GM12878 (cell line): Measurements from ENCODE around the gene CAPN7. TPM values are rescaled to one million over a fixed set of nuclear protein-coding genes. Genes with fewer than 3 reads are reported as not detected.
A peak's percentile ranks its signal among the peaks of the same experiment; 100 is the strongest.

ENCODE experiments used
- ATAC-seq: fragments of 200-7000 bp; cut with Tn5 transposase; 3 replicates; pipeline ENCODE4 v1.9.1; 2020; ENCODE audit warnings: mild to moderate bottlenecking, moderate library complexity
- BruUV-seq: library from RNA; stranded (reverse); fragments of 400-500 nt; replicated peaks from 2 replicates; lab custom pipeline; 2021; lab: Mats Ljungman, UMichigan
- CTCF ChIA-PET: fragments of 300-600 bp; sonication (Branson Sonifier 250); formaldehyde crosslinking; extraction: SDS; loops from one replicate; lab custom pipeline; 2021; ENCODE audit warnings: inconsistent platforms; lab: Yijun Ruan, JAX
- POLR2A ChIA-PET: fragments of 350-600 bp; formaldehyde crosslinking; extraction: SDS; loops from one replicate; lab custom pipeline; 2021; ENCODE audit warnings: inconsistent platforms; lab: Charles Lee
- RAD21 ChIA-PET: fragments of 300-600 bp; sonication (Branson Sonifier 250); formaldehyde crosslinking; loops from one replicate; lab custom pipeline; 2023; ENCODE audit warnings: antibody characterized with exemption; ENCODE audit not compliant: unreplicated experiment; lab: Charles Lee
- SMC1A ChIA-PET: fragments of 300-600 bp; sonication (Branson Sonifier 250); formaldehyde crosslinking; loops from one replicate; lab custom pipeline; 2023; ENCODE audit not compliant: unreplicated experiment, uncharacterized antibody; lab: Charles Lee
- DNase-seq: peaks from one replicate; pipeline ENCODE4 v3.0.0-alpha.2; 2011; ENCODE audit warnings: low read depth, low spot score
- FAIRE-seq: peaks from 3 replicates; lab custom pipeline; 2011; peaks lifted over from hg19 to GRCh38; lab: Jason Lieb, UNC
- H2AFZ ChIP-seq: 2 replicates; pipeline ENCODE4 v1.6.0; 2011; ENCODE audit warnings: low read depth, low read length, control low read depth; ENCODE audit not compliant: control insufficient read depth
- H3K27ac ChIP-seq: 2 replicates; pipeline ENCODE4 v1.5.1; 2011; ENCODE audit warnings: control low read depth; ENCODE audit not compliant: control insufficient read depth, insufficient read depth
- H3K27me3 ChIP-seq, 2 experiments: replicated peaks in 1 of 2; 2 replicates each; pipeline versions ENCODE4 v1.6.0 to v1.6.1; 2011; ENCODE audit warnings: low read length in 1 of 2; ENCODE audit not compliant: control insufficient read depth in 2 of 2, insufficient read depth in 2 of 2
- H3K36me3 ChIP-seq, 2 experiments: 2 replicates each; pipeline ENCODE4 v1.5.1; 2011; ENCODE audit warnings: low read length in 1 of 2; ENCODE audit not compliant: control insufficient read depth in 2 of 2, insufficient read depth in 2 of 2
- H3K4me1 ChIP-seq: 2 replicates; pipeline ENCODE4 v1.6.1; 2011; ENCODE audit warnings: mild to moderate bottlenecking, low read length, moderate library complexity, mixed read lengths; ENCODE audit not compliant: control insufficient read depth, insufficient read depth
- H3K4me2 ChIP-seq: 2 replicates; pipeline ENCODE4 v1.6.0; 2011; ENCODE audit warnings: control low read depth; ENCODE audit not compliant: control insufficient read depth, insufficient read depth
- H3K4me3 ChIP-seq: fragments of 200-600 bp; sonication (generic); 2 replicates; pipeline ENCODE4 v1.5.1; 2016
- H3K79me2 ChIP-seq: 2 replicates; pipeline ENCODE4 v1.6.0; 2011; ENCODE audit warnings: low read length; ENCODE audit not compliant: control insufficient read depth, insufficient read depth
- H3K9ac ChIP-seq: 2 replicates; pipeline ENCODE4 v1.8.0; 2011; ENCODE audit warnings: low read length, control low read depth, mixed read lengths; ENCODE audit not compliant: control insufficient read depth, insufficient read depth
- H3K9me3 ChIP-seq: replicated peaks from 3 replicates; pipeline ENCODE4 v1.5.1; 2011; ENCODE audit warnings: mild to moderate bottlenecking, low read length; ENCODE audit not compliant: control insufficient read depth, insufficient read depth
- H4K20me1 ChIP-seq: 2 replicates; pipeline ENCODE4 v1.6.0; 2011; ENCODE audit not compliant: control insufficient read depth, insufficient read depth
- BMI1 ChIP-seq: fragments of 450-650 bp; IDR thresholded peaks from 2 replicates; pipeline ENCODE4 v1.6.1; 2016; ENCODE audit warnings: mild to moderate bottlenecking, moderate library complexity, borderline replicate concordance
- CHD2 ChIP-seq: IDR thresholded peaks from 2 replicates; pipeline ENCODE4 v1.6.1; 2011; ENCODE audit warnings: low read depth, low read length, improper control_type of control experiment, borderline replicate concordance
- E4F1 ChIP-seq: fragments of 450-650 bp; IDR thresholded peaks from 2 replicates; pipeline ENCODE4 v1.6.1; 2018; ENCODE audit warnings: borderline replicate concordance, mild to moderate bottlenecking; ENCODE audit not compliant: partially characterized antibody
- EED ChIP-seq: sonication (generic); IDR thresholded peaks from 2 replicates; pipeline ENCODE4 v1.6.1; 2016; ENCODE audit warnings: antibody characterized with exemption, low read depth
- ETV6 ChIP-seq, 2 experiments: fragments of 450-650 bp in 1 of 2; IDR thresholded peaks in 1 of 2; conservative IDR thresholded peaks in 1 of 2; 2 replicates each; pipeline ENCODE4 v1.6.1; 2014; ENCODE audit warnings: antibody characterized with exemption in 1 of 2, borderline replicate concordance in 1 of 2, low read depth in 1 of 2, mild to moderate bottlenecking in 1 of 2, moderate library complexity in 1 of 2
- LARP7 ChIP-seq: fragments of 450-650 bp; IDR thresholded peaks from 2 replicates; pipeline ENCODE4 v1.6.1; 2017; ENCODE audit warnings: mild to moderate bottlenecking
- MEF2A ChIP-seq: IDR thresholded peaks from 2 replicates; pipeline ENCODE4 v1.6.1; 2011; ENCODE audit warnings: low read depth, mild to moderate bottlenecking, low read length, moderate library complexity; ENCODE audit not compliant: insufficient read depth
- MEF2B ChIP-seq: fragments of 450-650 bp; IDR thresholded peaks from 2 replicates; pipeline ENCODE4 v1.6.1; 2018; ENCODE audit warnings: mild to moderate bottlenecking, moderate library complexity; ENCODE audit not compliant: partially characterized antibody, poor library complexity, severe bottlenecking
- MTA2 ChIP-seq: fragments of 450-650 bp; IDR thresholded peaks from 2 replicates; pipeline ENCODE4 v1.6.1; 2016; ENCODE audit warnings: low read depth, mild to moderate bottlenecking, moderate library complexity
- PAX5 ChIP-seq: IDR thresholded peaks from 2 replicates; pipeline ENCODE4 v1.6.1; 2011; ENCODE audit warnings: low read depth, low read length, borderline replicate concordance
- POLR2AphosphoS2 ChIP-seq: IDR thresholded peaks from 2 replicates; pipeline ENCODE4 v1.6.1; 2011; ENCODE audit warnings: low read depth, mild to moderate bottlenecking, low read length, improper control_type of control experiment, moderate library complexity
- WGBS: methylation state at CpG from one replicate; pipeline ENCODE4 v1.1.6; 2016; ENCODE audit warnings: low lambda C conversion rate; ENCODE audit not compliant: insufficient replicate concordance, insufficient coverage; ENCODE audit errors: missing lambda C conversion rate; 5-methylcytosine and 5-hydroxymethylcytosine counted together
- in situ Hi-C: fragments of 300-500 bp; cut with MboI; formaldehyde crosslinking; loops from 9 replicates; pipeline ENCODE4 v1.14.3; 2018; ENCODE audit warnings: mixed read lengths
- intact Hi-C: fragments of 100-400 bp; cut with micrococcal nuclease; formaldehyde crosslinking; loops from one replicate; pipeline ENCODE4 v1.14.2; 2022; ENCODE audit not compliant: unreplicated experiment
- polyA plus RNA-seq, 11 experiments: library from polyadenylated mRNA; depleted of rRNA in 4 of 11; unstranded in 6 of 11; stranded (reverse) in 5 of 11; fragments of >200 nt; fragmentation: Nextera tagmentation in 4 of 11; fragmentation: Illumina TruSeq in 1 of 11; extraction: Ambion mirVana in 4 of 11; extraction: Trizol in 1 of 11; gene quantifications; 1 replicate in 1 of 11; 2 replicates in 10 of 11; pipeline versions ENCODE4 v1.2.1 to v1.2.3, GENCODE V29; 2011 to 2016; ENCODE audit warnings: inconsistent platforms in 2 of 11, missing spikeins in 2 of 11, low read depth in 1 of 11
- total RNA-seq, 4 experiments: library from RNA; depleted of rRNA in 3 of 4; stranded (reverse); fragments of >200 nt in 3 of 4; fragmentation: Illumina TruSeq in 1 of 4; extraction: Trizol in 1 of 4; gene quantifications; 2 replicates each; pipeline versions ENCODE4 v1.2.1 to v1.2.3, GENCODE V29; 2013 to 2021
- TF ChIP-seq, protein P1 (sequence below): fragments of 450-650 bp; IDR thresholded peaks from 2 replicates; pipeline ENCODE4 v1.6.1; 2017; ENCODE audit warnings: antibody characterized with exemption, mild to moderate bottlenecking, moderate library complexity
- TF ChIP-seq, protein P2 (sequence below): fragments of 450-650 bp; conservative IDR thresholded peaks from 2 replicates; pipeline ENCODE4 v1.6.1; 2017; ENCODE audit warnings: mild to moderate bottlenecking, moderate library complexity

Gene CAPN7
- total and polyA plus RNA-seq, 10 of the 15 experiments (the other 5 are each of a cell fraction or from before 2014, with no cell fraction given): 5.3 to 27.0 (median 18.2) TPM

GRCh38 chr3:15299036-15299435, 93.0 kb downstream of the CAPN7 start (continued):
- no peak for TF ChIP-seq E4F1
- TF ChIP-seq MEF2B: no peak
- TF ChIP-seq, protein P1, sequence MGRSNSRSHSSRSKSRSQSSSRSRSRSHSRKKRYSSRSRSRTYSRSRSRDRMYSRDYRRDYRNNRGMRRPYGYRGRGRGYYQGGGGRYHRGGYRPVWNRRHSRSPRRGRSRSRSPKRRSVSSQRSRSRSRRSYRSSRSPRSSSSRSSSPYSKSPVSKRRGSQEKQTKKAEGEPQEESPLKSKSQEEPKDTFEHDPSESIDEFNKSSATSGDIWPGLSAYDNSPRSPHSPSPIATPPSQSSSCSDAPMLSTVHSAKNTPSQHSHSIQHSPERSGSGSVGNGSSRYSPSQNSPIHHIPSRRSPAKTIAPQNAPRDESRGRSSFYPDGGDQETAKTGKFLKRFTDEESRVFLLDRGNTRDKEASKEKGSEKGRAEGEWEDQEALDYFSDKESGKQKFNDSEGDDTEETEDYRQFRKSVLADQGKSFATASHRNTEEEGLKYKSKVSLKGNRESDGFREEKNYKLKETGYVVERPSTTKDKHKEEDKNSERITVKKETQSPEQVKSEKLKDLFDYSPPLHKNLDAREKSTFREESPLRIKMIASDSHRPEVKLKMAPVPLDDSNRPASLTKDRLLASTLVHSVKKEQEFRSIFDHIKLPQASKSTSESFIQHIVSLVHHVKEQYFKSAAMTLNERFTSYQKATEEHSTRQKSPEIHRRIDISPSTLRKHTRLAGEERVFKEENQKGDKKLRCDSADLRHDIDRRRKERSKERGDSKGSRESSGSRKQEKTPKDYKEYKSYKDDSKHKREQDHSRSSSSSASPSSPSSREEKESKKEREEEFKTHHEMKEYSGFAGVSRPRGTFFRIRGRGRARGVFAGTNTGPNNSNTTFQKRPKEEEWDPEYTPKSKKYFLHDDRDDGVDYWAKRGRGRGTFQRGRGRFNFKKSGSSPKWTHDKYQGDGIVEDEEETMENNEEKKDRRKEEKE: no peak

DNA sequence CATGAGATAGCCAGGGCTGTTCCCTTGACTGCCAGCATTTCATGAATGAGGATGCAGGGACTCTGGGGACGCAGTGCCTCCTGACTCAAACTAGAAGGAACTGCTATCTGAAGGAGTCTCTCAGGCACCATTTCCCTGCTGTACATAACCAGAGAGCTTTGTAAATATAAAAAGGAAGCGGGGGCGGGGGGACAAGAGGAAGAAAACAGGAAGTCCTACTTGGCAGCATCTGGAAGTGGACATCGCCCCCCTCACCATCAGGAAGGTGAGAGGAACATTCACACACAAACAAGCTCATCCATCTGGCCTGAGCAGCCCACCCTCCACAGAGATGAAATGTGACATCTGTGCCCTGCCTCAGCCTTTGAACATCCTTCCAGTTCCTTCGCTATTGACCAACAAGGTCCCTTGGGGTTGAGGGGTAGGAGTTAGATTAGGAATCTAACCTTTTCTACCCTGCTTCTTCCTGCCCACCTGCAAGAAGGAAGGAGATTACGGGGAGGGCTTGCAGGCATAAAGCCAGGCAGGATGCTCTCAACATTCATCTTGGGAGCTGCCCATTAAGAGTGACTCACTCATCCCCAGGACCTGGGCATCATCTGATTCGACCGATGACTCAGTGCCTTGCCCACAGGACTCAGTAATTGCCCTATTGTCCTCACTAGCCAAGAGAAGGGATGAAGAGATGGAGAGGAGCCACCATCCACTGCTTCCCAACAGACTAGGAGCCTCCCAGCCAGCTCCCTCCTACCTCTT, 94.5 kb downstream of the CAPN7 start:
- RAD21 ChIA-PET: interaction anchor here (0.8 to 1.8 kb wide), 4 partner anchors 10 to 61 kb away, joined by 3 to 5 read pairs (median 4); no protein-coding TSS in a partner anchor
- ATAC-seq: no peak; the same call in 2 of the 3 replicates
- DNase-seq: no peak
- Histone ChIP-seq H3K4me1 (no peaks in the 10 kb centered on the region), H3K27ac (no peak overlapping the region), H3K36me3 (peaks cover 16 to 35% of the 10 kb centered on the region in 2 experiments), H3K9me3 (no peaks in the 10 kb centered on the region), H4K20me1 (no peaks in the 10 kb centered on the region; the same call in 1 of the 2 replicates), H3K79me2 (no peaks in the 10 kb centered on the region; the same call in 1 of the 2 replicates), H3K27me3 (no peaks in the 10 kb centered on the region), H2AFZ (no peak overlapping the region), H3K4me2 (no peak overlapping the region), H3K4me3 (no peak overlapping the region), H3K9ac (no peak overlapping the region)
- CTCF ChIA-PET: interaction anchor here (1.4 to 1.9 kb wide), 2 partner anchors 10 to 30 kb away, joined by 3 to 6 read pairs; no protein-coding TSS in a partner anchor
- WGBS: 30% methylated on average over 7 of the region's 8 CpGs
- in situ Hi-C loops (no loop called here), intact Hi-C loops (no loop called here)
- SMC1A ChIA-PET: interaction anchor here (0.6 to 1.6 kb wide), 6 partner anchors 10 to 65 kb away, joined by 3 to 7 read pairs (median 3); no protein-coding TSS in a partner anchor
- no TSS peak for BruUV-seq
- POLR2A ChIA-PET: interaction anchor here (1.0 to 1.3 kb wide), 2 partner anchors 25 to 56 kb away, joined by 3 to 4 read pairs; no protein-coding TSS in a partner anchor
- FAIRE-seq: no peak
- TF ChIP-seq, protein P2, sequence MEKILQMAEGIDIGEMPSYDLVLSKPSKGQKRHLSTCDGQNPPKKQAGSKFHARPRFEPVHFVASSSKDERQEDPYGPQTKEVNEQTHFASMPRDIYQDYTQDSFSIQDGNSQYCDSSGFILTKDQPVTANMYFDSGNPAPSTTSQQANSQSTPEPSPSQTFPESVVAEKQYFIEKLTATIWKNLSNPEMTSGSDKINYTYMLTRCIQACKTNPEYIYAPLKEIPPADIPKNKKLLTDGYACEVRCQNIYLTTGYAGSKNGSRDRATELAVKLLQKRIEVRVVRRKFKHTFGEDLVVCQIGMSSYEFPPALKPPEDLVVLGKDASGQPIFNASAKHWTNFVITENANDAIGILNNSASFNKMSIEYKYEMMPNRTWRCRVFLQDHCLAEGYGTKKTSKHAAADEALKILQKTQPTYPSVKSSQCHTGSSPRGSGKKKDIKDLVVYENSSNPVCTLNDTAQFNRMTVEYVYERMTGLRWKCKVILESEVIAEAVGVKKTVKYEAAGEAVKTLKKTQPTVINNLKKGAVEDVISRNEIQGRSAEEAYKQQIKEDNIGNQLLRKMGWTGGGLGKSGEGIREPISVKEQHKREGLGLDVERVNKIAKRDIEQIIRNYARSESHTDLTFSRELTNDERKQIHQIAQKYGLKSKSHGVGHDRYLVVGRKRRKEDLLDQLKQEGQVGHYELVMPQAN: no peak
- TF ChIP-seq MEF2A (no peak), BMI1 (no peak), MTA2 (no peak), CHD2 (no peak), PAX5 (no peak), LARP7 (no peak), EED (0 out of 2 replicates have a peak, but pooled peaks have one; percentile 9), ETV6 (conservative IDR thresholded peaks at IDR 0.05 in 1 of 2, IDR thresholded peaks at IDR 0.05 in 1 of 2; ENCODE audit: borderline replicate concordance in 1 of 2, low read depth in 1 of 2) (peak in 1 of 2 experiments; percentile 10; a peak in 1 of 4 replicates), POLR2AphosphoS2 (no peak)
